Type B pancreatic cell (in vitro differentiated cells): Measurements from ENCODE around the gene ABHD16A. TPM values are rescaled to one million over a fixed set of nuclear protein-coding genes. Genes with fewer than 3 reads are reported as not detected.
A peak's percentile ranks its signal among the peaks of the same experiment; 100 is the strongest.

Source experiments
- DNase-seq: peaks from one replicate; pipeline ENCODE4 v3.0.0; 2021; ENCODE audit warnings: mixed read lengths; ENCODE audit not compliant: unreplicated experiment; ENCODE audit errors: extremely low spot score
- H3K27ac Mint-ChIP-seq: 2 replicates; pipeline ENCODE4 v1.8.0; 2021; ENCODE audit warnings: mild to moderate bottlenecking, mixed read lengths
- H3K27me3 Mint-ChIP-seq: 2 replicates; pipeline ENCODE4 v1.8.0; 2021; ENCODE audit warnings: mixed read lengths
- H3K36me3 Mint-ChIP-seq: 2 replicates; pipeline ENCODE4 v1.8.0; 2021; ENCODE audit warnings: mixed read lengths
- H3K4me1 Mint-ChIP-seq: one replicate; pipeline ENCODE4 v1.8.0; 2021; ENCODE audit warnings: mixed read lengths; ENCODE audit not compliant: unreplicated experiment
- H3K4me3 Mint-ChIP-seq: 2 replicates; pipeline ENCODE4 v1.8.0; 2021; ENCODE audit warnings: mild to moderate bottlenecking, mixed read lengths
- H3K9me3 Mint-ChIP-seq: 2 replicates; pipeline ENCODE4 v1.8.0; 2021; ENCODE audit warnings: mixed read lengths
- CTCF ChIP-seq: fragments of 200-600 bp; sonication (generic); conservative IDR thresholded peaks from 2 replicates; pipeline ENCODE4 v1.5.0; 2021; ENCODE audit warnings: antibody characterized with exemption, mild to moderate bottlenecking
- total RNA-seq: library from RNA; stranded (reverse); gene quantifications from 2 replicates; pipeline ENCODE4 v1.2.1, GENCODE V29; 2021; ENCODE audit warnings: low replicate concordance

The ABHD16A gene
- total RNA-seq, 1 donor from 2014 or later, result 80.9 TPM

DNA sequence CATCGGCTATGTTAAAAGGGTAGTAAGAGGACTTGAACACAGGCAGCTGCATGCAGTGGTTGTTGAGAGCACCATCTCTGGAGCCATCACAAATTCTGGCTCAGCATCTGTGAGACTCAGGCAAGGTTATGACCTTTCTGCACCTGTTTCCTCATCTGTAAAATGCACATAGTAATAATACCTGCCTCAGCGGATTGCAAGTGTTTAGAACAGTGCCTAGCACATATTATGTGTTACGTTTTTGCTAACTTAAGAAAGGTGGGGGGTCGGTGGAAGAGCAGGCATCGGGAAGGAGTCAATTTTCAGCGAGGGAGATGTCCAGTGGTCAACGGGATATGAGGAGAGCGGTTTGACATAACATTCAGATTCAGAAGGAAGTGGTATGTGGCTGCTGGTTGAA is 25.2 kb downstream of the ABHD16A start:
- no peak for TF ChIP-seq CTCF
- DNase-seq, result no peak
- Mint-ChIP-seq H3K4me3 (no peak overlapping the region), H3K27me3 (no peaks in the 10 kb centered on the region), H3K9me3 (no peaks in the 10 kb centered on the region), H3K36me3 (no peaks in the 10 kb centered on the region), H3K27ac (no peak overlapping the region), H3K4me1 (peaks cover 13% of the 10 kb centered on the region)

GRCh38 chr6:31676904-31677303 is 26.2 kb downstream of the ABHD16A start:
- H3K27me3 Mint-ChIP-seq, result no peaks in the 10 kb centered on the region
- TF ChIP-seq CTCF, result no peak
- H3K4me3 Mint-ChIP-seq, result no peak overlapping the region
- no peak overlapping the region for H3K27ac Mint-ChIP-seq
- no peak for DNase-seq
- H3K36me3 Mint-ChIP-seq, result peaks cover 3% of the 10 kb centered on the region
- no peaks in the 10 kb centered on the region for H3K9me3 Mint-ChIP-seq
- peaks cover 13% of the 10 kb centered on the region for H3K4me1 Mint-ChIP-seq

DNA sequence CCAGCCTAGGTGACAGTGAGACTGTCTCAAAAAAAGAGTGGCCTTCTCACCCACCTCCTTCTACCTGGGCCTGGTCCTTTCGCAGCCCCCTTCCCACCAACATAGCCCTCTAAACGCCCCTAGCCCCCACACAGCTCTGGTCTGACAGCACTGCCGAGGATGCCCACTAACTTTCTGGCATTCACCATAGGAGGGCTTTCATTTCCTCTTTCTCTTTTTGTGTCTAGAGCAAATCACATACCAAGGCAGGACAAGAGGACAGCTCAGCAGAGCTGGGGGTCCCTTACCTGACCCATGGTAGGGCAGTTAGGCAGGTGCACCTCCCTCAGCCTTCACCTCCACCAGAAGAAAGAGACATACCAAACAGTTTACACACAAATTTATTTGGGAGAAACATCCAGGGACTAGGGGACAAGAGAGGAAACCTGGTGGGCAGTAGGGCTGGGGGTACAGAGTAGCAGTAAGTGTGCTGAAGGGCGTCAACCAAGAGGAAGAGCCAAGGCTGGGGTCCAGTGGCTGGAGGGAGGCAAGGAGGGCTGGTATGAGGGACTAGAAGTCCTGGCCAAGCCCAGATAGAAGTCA is 26.7 kb downstream of the ABHD16A start:
- DNase-seq, result no peak
- Mint-ChIP-seq H3K9me3 (no peaks in the 10 kb centered on the region), H3K4me3 (no peak overlapping the region), H3K27me3 (no peaks in the 10 kb centered on the region), H3K27ac (no peak overlapping the region), H3K4me1 (peaks cover 9% of the 10 kb centered on the region), H3K36me3 (peaks cover 3% of the 10 kb centered on the region)
- no peak for TF ChIP-seq CTCF

- Mint-ChIP-seq H3K36me3 (peaks cover 15% of the 10 kb centered on the region), H3K4me1 (peaks cover 19% of the 10 kb centered on the region), H3K4me3 (no peak within 1 kb of the TSS), H3K27me3 (no peaks in the 10 kb centered on the region), H3K27ac (no peak within 1 kb of the TSS), H3K9me3 (no peaks in the 10 kb centered on the region)
- DNase-seq, result no peak
- TF ChIP-seq CTCF, result no peak
Measured at GRCh38 chr6:31669676-31670075, 33.4 kb downstream of the ABHD16A start, which contains the start of gene LY6G5B. TSS of gene LY6G5B (plus strand) at chr6:31669976. CDS start at chr6:31670951, 975 bp downstream.

- Mint-ChIP-seq H3K4me1 (peaks cover 39% of the 10 kb centered on the region), H3K27me3 (no peaks in the 10 kb centered on the region), H3K4me3 (peak overlapping the region; percentile 99), H3K27ac (peak overlapping the region; percentile 99), H3K36me3 (peaks cover 23% of the 10 kb centered on the region), H3K9me3 (no peaks in the 10 kb centered on the region)
- DNase-seq, result no peak
- TF ChIP-seq CTCF, result no peak
Measured at GRCh38 chr6:31666337-31666965, 36.7 kb downstream of the ABHD16A start.
